HCEC 1CT (cell line): Measurements from ENCODE around the gene PPP3CA.
A peak's percentile ranks its signal among the peaks of the same experiment; 100 is the strongest.
"Not testable (repeated sequence)": the region's sequence is repeated elsewhere in the genome, so short reads cannot be mapped to it uniquely, and the experiment has no call there.

Experiments
- DNase-seq: peaks from one replicate; pipeline ENCODE4 v3.0.0-alpha.2; 2017

Gene PPP3CA

GRCh38 chr4:101200561-101200960 lies 146.8 kb downstream of the PPP3CA start:
- DNase-seq = peak; percentile 93

GRCh38 chr4:101199507-101200285 lies 147.6 kb downstream of the PPP3CA start:
- DNase-seq = peak; percentile 32

GRCh38 chr4:101198682-101199339 lies 148.5 kb downstream of the PPP3CA start:
- no peak for DNase-seq

- DNase-seq = no peak
Measured at GRCh38 chr4:101197350-101197749, 150.0 kb downstream of the PPP3CA start.

- DNase-seq = no peak
Measured at GRCh38 chr4:101192244-101192643, 155.1 kb downstream of the PPP3CA start.

GRCh38 chr4:101191302-101192098 lies 155.8 kb downstream of the PPP3CA start:
- DNase-seq = no peak

- no peak for DNase-seq
Measured at GRCh38 chr4:101190751-101191150, 156.6 kb downstream of the PPP3CA start.

GRCh38 chr4:101188906-101189305 lies 158.4 kb downstream of the PPP3CA start:
- DNase-seq = no peak

- no peak for DNase-seq
Measured at GRCh38 chr4:101187841-101188240, 159.5 kb downstream of the PPP3CA start.

GRCh38 chr4:101186567-101187184 lies 160.7 kb downstream of the PPP3CA start:
- no peak for DNase-seq

GRCh38 chr4:101184668-101185067 lies 162.7 kb downstream of the PPP3CA start:
- no peak for DNase-seq

- peak; percentile 41 for DNase-seq
Measured at GRCh38 chr4:101183666-101184373, 163.5 kb downstream of the PPP3CA start.

- no peak for DNase-seq
Measured at GRCh38 chr4:101183221-101183620, 164.1 kb downstream of the PPP3CA start.

- not testable (repeated sequence) for DNase-seq
Measured at GRCh38 chr4:101182688-101183087, 164.6 kb downstream of the PPP3CA start.

GRCh38 chr4:101178731-101179130 lies 168.6 kb downstream of the PPP3CA start:
- peak; percentile 54 for DNase-seq

GRCh38 chr4:101177154-101177553 lies 170.2 kb downstream of the PPP3CA start:
- no peak for DNase-seq

- no peak for DNase-seq
Measured at GRCh38 chr4:101175896-101176676, 171.2 kb downstream of the PPP3CA start.

- DNase-seq = no peak
Measured at GRCh38 chr4:101174679-101175345, 172.5 kb downstream of the PPP3CA start.

GRCh38 chr4:101172369-101172768 lies 175.0 kb downstream of the PPP3CA start:
- no peak for DNase-seq

GRCh38 chr4:101171747-101172146 lies 175.6 kb downstream of the PPP3CA start:
- DNase-seq = peak; percentile 56
